ENCODE measurements around the gene TRIO.

The TRIO gene

GRCh38 chr5:14250748-14251701 is 107.9 kb downstream of the TRIO start:
- FAIRE-seq, result no peak

GRCh38 chr5:14251733-14252132 is 108.6 kb downstream of the TRIO start:
- no peak for FAIRE-seq

- no peak for FAIRE-seq
Observed at GRCh38 chr5:14252793-14253192, 109.7 kb downstream of the TRIO start.

- no peak for FAIRE-seq
Observed at GRCh38 chr5:14254686-14255085, 111.5 kb downstream of the TRIO start.

- FAIRE-seq, result no peak
Observed at GRCh38 chr5:14256026-14256690, 113.0 kb downstream of the TRIO start.

GRCh38 chr5:14256756-14257393 is 113.7 kb downstream of the TRIO start:
- FAIRE-seq, result no peak

- no peak for FAIRE-seq
Observed at GRCh38 chr5:14257995-14258403, 114.9 kb downstream of the TRIO start.

- FAIRE-seq, result no peak
Observed at GRCh38 chr5:14258840-14259239, 115.7 kb downstream of the TRIO start.

GRCh38 chr5:14260637-14261036 is 117.5 kb downstream of the TRIO start:
- no peak for FAIRE-seq

GRCh38 chr5:14261235-14261634 is 118.1 kb downstream of the TRIO start:
- FAIRE-seq, result no peak

- FAIRE-seq, result no peak
Observed at GRCh38 chr5:14261856-14262611, 118.9 kb downstream of the TRIO start.

GRCh38 chr5:14263113-14263512 is 120.0 kb downstream of the TRIO start:
- no peak for FAIRE-seq

GRCh38 chr5:14263699-14264098 is 120.6 kb downstream of the TRIO start:
- no peak for FAIRE-seq

- FAIRE-seq, result no peak
Observed at GRCh38 chr5:14264605-14265316, 121.6 kb downstream of the TRIO start.

GRCh38 chr5:14265570-14265969 is 122.4 kb downstream of the TRIO start:
- FAIRE-seq, result no peak

- no peak for FAIRE-seq
Observed at GRCh38 chr5:14266171-14266570, 123.0 kb downstream of the TRIO start.

GRCh38 chr5:14266686-14267085 is 123.5 kb downstream of the TRIO start:
- no peak for FAIRE-seq

- FAIRE-seq, result no peak
Observed at GRCh38 chr5:14267166-14267838, 124.2 kb downstream of the TRIO start.

- FAIRE-seq, result no peak
Observed at GRCh38 chr5:14267991-14268708, 125.0 kb downstream of the TRIO start.

- no peak for FAIRE-seq
Observed at GRCh38 chr5:14268738-14269137, 125.6 kb downstream of the TRIO start.

GRCh38 chr5:14269395-14269794 is 126.3 kb downstream of the TRIO start:
- no peak for FAIRE-seq

All from TTC549 (cell line).